DMS53 treated with DMSO at 0.1 percent for 48 hours (cell line): Measurements from ENCODE around the gene RND1.

ENCODE experiments used
- DNase-seq: peaks from one replicate; lab custom pipeline; 2025; ENCODE audit not compliant: unreplicated experiment; lab: John Stamatoyannopoulos, UW

The RND1 gene

DNA sequence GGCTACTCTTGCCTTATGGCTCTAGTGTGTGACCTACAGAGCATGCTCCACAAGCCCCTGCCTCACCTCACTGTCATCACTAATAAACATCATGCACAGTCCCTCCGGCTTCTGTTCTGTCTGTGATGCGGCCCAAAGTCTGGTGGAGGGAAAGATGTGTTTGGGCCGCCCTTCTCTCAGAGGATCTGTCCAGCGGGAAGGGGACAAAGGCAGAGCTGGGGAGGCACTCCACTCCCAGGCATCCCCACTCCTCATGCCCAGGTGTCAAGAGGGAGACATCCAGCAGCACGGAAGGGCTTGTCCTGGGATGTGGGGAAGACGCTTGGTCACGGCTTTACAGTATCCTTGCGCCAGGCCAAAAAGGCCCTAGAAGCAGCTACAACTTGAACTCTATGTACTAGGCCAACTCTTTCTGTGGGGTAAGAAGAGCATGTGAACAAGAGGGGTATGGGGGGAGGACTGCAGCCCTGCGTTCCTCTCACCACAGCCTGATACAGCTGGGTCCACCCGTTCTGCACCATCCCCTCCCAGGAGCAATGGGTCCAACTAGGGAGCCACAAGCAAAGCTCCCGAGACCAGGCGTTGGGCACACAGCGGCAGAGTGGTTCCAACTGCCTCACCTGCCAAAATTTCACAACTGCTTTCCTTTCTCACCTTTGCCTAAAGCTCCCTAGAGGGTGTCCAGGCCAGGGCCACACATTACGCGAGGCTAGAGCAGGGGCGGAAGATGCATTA lies 36.7 kb downstream of the RND1 start:
- no peak for DNase-seq

DNA sequence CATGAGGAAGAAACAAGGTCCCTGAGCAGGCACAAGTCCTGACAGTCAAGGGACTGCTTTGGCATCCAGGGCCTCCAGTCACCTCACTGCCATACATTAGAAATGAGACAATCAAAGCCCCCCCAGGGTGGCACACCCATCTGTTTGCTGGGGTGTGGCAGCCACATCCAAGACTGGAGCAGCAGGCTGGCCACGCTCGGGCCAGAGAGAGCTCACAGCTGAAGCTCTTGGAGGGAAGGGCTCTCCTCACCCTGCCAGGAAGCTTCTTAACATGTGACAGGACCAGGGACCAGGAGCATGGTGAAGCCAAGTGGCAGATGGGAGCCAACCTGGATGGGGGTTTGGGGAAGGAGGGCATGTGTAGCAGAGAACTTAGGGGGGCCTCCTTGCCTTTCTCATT lies 37.4 kb downstream of the RND1 start:
- no peak for DNase-seq

DNA sequence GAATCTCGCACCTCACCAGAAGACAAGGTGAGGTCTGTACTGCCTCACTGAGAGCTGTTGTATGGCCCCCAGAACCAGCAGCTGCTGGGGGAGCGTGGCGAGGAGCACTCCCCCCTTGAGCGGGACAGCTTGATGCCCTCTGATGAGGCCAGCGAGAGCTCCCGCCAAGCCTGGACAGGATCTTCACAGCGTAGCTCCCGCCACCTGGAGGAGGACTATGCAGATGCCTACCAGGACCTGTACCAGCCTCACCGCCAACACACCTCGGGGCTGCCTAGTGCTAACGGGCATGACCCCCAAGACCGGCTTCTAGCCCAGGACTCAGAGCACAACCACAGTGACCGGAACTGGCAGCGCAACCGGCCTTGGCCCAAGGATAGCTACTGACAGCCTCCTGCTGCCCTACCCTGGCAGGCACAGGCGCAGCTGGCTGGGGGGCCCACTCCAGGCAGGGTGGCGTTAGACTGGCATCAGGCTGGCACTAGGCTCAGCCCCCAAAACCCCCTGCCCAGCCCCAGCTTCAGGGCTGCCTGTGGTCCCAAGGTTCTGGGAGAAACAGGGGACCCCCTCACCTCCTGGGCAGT lies 38.1 kb downstream of the RND1 start:
- no peak for DNase-seq

DNA sequence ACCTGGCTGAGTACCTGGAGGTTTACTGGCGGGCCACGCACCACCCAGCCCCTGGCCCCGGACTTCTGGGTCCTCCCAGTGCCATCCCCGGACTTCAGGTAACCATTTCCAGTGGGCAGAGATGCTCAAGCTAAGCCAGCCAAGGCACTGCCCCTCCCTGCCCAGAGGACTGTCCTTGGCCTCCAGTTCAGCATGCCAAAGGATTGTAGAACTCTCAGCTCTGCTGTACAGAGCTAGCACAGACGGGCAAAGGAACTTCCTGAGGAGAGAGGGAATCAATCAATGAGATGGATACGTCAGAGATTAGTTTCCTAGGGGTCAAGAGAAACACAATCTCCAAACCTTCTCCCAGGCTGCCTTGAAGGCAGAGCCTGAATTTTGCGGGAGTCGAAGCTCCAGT lies 38.6 kb downstream of the RND1 start:
- DNase-seq = no peak

DNA sequence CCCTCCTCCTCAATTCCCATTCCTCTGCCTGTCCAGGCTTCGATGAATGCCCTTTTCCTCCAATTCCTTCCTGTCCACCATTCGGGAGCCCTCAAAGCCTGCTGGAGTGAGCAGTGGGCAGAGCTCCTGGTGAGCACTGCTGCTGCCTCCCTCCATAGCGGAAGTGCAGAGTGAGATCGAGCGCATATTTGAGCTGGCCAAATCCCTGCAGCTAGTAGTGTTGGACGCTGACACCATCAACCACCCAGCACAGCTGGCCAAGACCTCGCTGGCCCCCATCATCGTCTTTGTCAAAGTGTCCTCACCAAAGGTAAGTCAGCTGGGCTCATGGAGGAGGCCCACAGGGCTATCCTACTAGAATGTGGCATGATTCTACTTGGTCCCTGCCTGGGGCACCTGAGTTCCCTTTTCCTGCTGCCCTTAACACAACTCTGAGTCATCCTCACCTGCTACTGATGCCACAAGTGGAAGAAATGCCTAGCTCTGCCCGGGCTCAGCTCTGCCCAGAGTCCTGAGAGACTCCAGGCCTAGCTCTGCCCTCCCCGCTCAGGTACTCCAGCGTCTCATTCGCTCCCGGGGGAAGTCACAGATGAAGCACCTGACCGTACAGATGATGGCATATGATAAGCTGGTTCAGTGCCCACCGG lies 39.3 kb downstream of the RND1 start:
- DNase-seq = peak; percentile 58

DNA sequence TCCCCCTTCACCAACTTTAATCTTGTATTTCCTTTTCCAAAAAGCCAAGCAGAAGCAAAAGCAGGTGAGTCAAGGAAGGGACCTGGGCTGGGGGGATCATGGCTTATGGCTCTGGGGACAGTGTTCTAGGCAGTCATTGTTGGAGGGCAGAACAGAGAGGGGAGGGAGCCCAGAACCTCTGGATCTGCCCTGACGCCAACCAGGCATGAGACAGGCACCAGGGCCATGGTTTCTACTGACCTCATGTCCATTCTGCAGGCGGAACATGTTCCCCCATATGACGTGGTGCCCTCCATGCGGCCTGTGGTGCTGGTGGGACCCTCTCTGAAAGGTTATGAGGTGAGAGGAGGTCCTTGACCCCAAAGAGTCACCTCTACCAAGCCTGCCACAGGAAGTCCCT lies 40.8 kb downstream of the RND1 start:
- no peak for DNase-seq

DNA sequence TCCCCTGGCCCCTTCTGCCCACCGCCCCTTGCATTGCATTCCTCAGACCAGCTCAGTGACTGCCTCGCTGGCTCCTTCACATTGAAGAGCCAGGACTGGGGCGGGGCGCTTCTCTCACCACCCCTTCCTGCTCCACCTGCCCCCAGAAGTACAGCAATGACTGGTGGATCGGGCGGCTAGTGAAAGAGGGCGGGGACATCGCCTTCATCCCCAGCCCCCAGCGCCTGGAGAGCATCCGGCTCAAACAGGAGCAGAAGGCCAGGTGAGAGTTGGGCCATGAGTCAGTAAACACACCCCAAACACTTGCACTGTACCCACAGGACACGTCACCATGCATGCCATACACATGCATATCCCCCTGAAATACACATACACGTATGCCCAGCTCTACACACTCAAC lies 41.6 kb downstream of the RND1 start:
- peak; percentile 91 for DNase-seq

DNA sequence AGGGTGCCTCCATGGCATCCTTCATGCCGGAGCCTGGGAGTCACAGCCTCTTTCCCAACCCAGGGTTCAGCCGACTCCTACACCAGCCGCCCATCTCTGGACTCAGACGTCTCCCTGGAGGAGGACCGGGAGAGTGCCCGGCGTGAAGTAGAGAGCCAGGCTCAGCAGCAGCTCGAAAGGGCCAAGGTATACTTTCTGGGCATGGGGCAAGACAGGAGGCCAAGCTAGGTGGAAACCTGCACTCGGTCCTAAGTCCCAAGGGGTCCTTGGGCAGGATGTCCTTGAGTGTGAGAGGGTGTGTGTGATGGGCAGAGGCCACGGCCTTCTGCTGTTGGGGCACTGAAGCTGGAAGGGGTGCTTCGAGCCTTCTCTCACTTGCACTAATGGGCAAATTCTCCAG lies 42.4 kb downstream of the RND1 start:
- no peak for DNase-seq

DNA sequence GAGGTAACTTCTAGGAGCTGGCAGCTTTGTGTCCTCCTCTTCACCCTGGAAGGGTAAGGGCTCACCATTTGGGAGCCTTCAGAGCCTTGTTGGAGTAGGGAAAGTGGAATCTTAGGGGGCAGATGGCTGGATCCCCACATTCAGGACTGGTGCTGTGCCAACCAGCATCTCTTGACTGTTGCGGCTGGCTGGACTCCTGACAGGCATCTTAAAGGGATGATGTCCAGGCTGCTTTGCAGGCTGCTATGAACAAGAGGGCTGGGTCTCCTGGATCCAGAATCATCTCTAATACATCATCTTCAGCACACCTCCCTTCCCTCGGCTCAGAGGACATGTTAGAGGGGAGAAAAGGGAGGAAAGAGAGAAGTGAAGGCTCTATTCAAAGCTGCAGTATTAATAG lies 43.0 kb downstream of the RND1 start:
- DNase-seq = no peak

DNA sequence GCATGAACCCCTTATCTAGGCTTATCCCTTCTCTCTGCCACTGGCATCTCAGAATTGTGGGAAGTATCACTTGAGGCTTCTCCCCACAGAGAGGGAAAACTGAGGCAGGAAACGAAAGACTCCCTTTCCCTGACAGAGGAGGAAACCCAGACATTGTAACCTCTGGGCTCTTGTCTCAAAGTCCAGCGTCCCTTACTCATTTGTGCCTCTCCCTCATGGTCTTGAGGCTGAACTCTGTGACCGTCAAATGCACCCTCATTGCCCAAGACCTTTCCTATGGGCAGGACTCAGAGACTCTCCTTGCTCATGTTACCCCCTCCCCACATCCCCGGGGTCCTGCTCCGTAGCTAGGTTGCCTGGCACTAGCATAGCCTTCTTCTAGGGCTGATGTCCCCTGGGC lies 43.5 kb downstream of the RND1 start:
- no peak for DNase-seq

DNA sequence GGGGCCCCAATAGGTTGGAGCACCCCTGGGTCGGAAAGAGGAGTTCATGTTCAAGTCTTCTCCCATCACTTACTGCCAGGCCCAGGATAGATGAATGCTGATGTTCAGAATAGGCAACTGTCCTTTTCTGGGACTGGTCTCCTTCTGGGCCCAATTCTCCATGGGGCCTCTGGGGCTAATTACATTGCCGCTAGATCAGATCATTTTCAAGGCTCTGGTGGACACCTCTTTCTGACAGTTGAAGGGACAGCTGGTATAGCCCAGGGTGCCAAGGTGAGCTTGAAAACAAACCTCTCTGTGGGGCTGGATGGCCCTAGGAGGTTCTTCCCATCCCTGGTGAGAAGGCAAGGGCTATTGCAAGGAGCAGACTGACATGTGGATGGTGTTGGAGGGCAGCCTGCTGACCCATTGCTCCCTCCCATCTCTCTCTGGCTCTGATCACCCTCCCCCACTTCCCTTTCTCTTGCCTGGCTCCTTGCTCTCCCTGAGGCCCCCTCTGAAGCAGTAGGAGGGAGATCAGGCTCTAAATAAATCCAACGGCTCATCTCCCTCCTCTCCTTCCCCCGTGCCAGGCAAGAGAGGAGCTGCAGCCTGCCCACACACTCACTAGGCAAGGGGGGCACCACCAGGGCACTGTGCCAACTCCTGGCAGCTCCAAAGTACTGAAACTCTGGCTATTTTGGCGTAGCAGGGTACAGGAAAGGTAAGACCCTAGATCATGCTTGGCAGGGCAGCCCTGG lies 45.5 kb downstream of the RND1 start:
- DNase-seq = no peak

DNA sequence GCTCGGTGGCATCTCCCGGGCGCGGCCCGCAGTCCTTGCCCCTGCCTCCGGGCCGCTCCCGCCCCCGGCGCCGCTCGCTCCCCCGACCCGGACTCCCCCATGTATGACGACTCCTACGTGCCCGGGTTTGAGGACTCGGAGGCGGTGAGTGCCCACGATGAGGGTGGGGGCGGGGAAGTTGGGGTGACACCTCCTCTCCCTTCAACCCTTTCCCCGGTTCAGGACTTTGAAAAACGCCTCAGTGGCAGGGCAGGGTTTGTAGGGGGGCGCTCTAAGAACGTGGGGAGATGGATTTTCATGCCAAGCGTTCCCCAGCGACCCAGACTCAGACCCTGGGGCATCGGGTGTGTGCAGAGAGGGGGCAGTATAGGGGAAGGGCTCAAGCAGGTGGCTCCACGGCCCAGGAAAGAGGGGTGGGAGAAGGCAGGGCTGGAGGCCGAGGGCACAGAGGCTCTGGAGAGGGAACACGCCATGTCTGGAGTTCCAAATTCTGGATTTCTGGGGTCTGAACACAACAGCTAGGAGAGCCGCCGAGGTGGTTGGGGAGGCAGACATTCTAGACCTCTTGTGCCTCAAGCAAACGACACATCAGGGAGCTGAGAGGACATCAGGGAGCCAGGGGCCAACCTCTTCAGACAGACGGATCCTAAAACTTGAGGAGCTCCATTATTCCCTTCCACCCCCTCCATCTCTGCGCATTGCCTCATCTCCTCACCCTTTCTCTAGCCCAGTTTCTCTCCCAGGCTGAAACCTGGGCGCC lies 46.7 kb downstream of the RND1 start:
- DNase-seq = no peak

DNA sequence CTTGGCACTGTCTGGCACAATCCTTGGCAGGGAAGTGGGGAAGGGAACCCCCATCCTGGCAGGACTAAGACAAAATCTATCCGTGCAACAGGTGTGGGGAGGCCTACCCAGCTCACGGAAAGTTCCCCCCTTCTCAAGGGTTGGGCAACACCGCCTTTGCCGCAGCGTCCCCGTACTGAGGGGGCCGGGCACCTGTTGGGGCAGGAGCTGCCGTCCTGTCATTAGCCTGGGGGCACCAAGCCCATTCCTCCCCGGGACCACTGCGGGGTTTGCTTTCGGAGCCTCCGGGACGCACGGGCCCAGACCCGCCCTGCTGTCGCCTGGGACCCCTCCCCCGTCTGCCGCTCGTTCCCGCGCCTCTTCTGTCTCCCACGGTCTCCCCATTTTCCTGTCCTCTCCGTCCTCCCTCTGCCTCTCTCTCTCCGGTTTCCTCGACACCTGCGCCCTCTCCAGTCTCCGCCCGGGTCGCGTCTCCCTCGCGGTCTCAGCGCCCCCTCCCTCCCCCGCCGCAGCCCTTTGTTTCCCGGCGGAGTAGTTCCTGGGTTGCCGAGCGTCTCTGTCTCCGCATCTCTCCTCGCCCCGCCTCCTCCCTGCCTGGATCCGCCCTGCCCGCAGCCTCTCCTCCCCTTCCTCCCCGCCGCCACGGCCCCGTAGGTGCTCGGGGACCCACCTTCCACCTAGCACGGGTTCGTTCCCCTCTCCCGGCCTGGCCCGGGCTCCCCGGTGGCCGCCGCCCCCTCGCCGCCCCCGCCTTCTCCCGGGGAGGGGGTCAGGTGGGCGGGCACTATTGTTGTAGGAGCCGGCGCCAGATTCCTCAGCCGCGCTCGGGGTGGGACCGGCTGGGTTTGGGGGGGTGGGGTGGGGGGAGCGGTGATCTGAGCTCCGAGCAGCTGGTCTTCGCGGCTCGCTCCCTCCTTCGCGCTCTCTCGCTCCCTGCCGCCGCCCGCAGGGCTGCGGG lies 47.5 kb downstream of the RND1 start, which contains the start of gene CACNB3:
Gene CACNB3, plus strand, starts transcription at position 624 of the 958 bp plus-strand sequence. CDS start 434 bp downstream, outside the sequence.
- peak; percentile 33 for DNase-seq

DNA sequence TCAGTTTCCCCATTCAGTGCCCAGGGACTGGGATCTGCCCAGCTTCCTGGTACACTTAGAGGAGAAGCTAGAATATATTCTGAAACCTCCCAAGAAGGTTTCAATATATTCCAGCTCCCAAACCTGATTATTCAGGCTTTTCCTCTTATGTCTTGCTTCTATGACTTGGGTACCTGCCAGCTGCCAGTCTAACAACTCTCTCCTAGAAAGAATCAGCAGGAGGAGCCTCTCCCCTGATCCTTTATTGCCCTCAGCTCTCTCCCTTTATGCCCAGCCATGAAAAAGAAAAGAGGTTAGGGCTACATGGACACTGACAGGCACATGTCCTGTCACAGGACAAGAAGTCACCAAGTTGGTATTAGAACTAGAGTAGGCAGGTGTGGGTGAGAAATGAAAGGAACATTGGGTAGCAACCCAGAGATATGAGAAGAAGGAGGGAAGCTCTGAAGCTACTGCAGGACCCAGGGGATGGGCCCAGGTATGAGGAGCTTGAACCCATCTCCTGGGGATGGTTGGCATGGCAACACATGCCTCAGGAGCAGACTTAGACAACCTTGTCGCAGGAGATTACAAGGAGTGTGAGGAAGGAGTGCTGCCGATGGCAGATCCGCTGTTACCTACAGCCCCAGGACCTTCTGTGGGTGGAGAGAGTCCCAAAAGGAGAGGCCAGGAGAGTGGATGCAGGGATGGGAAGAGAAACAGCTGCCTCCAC lies 49.4 kb downstream of the RND1 start:
- DNase-seq = no peak

DNA sequence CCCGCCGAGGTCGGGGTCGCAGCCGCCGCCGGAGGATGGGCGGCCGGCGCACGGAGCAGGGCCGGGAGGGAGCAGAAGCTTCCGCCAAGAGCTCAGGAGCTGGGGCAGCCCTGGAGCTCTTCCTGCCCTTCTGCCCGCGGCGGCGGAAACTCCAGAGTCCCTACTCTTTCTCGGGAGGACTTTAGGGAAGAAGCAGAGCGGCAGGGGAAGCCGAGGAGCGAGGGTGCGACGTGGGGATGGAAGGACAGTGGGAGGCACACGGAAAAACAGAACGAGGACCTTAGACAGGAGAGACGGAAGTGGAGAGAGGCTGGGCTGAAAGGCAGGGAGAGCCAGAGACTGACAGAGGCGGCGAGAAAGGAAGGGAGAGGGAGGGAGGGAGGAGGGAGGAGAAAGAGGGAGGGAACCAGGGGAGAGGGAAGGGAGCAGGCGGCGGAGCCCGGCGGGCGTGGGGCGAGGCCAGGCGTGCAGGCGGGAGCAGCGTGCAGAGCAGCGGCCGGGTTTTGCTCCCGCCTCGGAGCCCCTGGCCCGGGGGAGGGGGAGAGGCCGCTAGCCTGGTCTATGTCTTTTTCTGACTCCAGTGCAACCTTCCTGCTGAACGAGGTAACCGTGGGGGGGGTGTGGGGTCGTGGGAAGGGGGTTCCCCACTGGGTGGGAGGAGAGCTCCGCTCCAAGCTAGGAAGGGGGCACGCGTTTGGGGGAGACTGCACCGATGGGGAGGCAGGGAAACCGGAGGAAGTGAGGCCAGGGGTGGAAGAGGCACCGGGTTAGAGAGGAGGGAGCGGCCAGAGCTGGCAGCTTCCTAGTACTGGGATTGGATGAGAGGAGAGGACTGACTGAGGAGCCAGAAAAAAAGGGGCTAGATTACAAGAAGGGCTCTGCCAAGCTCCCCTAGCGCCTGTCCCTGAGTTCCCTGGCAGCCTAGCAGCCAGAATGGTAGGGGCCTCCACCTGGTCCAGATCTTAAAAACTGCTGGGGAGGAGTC lies 50.3 kb downstream of the RND1 start:
- peak; percentile 80 for DNase-seq

DNA sequence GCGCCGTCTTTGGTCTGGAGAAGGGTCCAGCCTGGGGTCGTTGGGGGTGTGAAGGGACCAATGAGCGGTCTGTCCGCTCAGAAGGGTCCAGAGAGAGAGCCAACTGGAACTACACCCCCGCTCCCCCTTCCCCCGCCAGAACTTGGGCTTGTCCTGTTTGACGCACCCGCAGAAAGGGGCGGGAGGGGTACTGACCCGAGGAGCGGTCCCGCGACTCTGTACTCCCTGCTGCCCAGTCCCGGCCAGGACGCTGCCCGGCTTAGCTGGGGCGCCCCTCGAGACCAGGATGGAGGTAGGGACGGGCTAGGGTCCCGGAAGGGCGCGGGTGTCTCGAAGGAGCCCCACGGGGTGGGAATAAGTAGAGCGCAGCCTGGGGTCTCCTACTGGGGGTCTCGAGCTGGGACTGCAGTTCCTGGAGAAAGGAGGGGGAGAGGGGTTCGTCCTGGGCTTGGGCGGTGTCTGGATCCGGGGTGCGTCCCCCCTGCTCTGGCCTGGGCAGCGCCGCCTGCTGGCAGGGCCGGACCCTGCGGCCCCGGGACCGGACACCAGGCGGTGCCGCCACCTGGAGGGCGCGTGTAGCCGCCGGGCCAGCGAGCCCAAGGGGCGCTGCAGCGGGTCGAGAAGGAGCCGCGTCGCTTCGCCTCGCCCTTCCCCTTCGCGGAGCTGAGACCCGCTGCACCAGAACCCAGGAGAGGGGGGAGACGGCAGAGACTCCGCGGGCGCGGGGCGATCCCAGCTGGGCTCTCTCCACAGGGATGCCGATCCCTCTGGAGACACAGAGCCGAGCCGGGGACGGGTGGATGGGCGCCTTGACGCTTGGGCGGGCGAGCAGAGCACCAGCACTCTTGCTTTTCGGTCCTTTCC lies 51.2 kb downstream of the RND1 start:
- peak; percentile 45 for DNase-seq
